HG02642 (cell line): ENCODE measurements around the gene BACH2.
"Not testable (repeated sequence)": the region's sequence is repeated elsewhere in the genome, so short reads cannot be mapped to it uniquely, and the experiment has no call there.

Source experiments
- ATAC-seq: cut with Tn5 transposase; IDR thresholded peaks from one replicate; pipeline ENCODE4 v1.9.1; 2021; ENCODE audit warnings: mild to moderate bottlenecking; ENCODE audit not compliant: unreplicated experiment, poor library complexity

BACH2 gene

GRCh38 chr6:89936177-89936576, 360.5 kb downstream of the BACH2 start:
- no peak for ATAC-seq

- no peak for ATAC-seq
Observed at GRCh38 chr6:89934685-89935366, 361.8 kb downstream of the BACH2 start.

GRCh38 chr6:89932245-89932802, 364.3 kb downstream of the BACH2 start:
- ATAC-seq = no peak

- ATAC-seq = no peak
Observed at GRCh38 chr6:89930789-89931188, 365.9 kb downstream of the BACH2 start.

GRCh38 chr6:89928604-89929003, 368.0 kb downstream of the BACH2 start:
- ATAC-seq = no peak

GRCh38 chr6:89927791-89928550, 368.7 kb downstream of the BACH2 start:
- ATAC-seq = no peak

- no peak for ATAC-seq
Observed at GRCh38 chr6:89927264-89927663, 369.4 kb downstream of the BACH2 start.

GRCh38 chr6:89925826-89926225, 370.8 kb downstream of the BACH2 start:
- no peak for ATAC-seq

GRCh38 chr6:89924231-89924630, 372.4 kb downstream of the BACH2 start:
- no peak for ATAC-seq

GRCh38 chr6:89921691-89922090, 375.0 kb downstream of the BACH2 start:
- no peak for ATAC-seq

- ATAC-seq = no peak
Observed at GRCh38 chr6:89921197-89921596, 375.4 kb downstream of the BACH2 start.

- ATAC-seq = no peak
Observed at GRCh38 chr6:89917801-89918366, 378.8 kb downstream of the BACH2 start.

- ATAC-seq = no peak
Observed at GRCh38 chr6:89917216-89917615, 379.4 kb downstream of the BACH2 start.

GRCh38 chr6:89916136-89916920, 380.3 kb downstream of the BACH2 start:
- no peak for ATAC-seq

GRCh38 chr6:89910902-89911240, 385.8 kb downstream of the BACH2 start:
- ATAC-seq = no peak

GRCh38 chr6:89910001-89910901, 386.4 kb downstream of the BACH2 start:
- not testable (repeated sequence) for ATAC-seq

GRCh38 chr6:89895276-89895874, 401.3 kb downstream of the BACH2 start:
- no peak for ATAC-seq

GRCh38 chr6:89894169-89894568, 402.5 kb downstream of the BACH2 start, which contains the start of gene GJA10:
Gene GJA10 (plus strand): TSS chr6:89894469. CDS start chr6:89894469, 0 bp downstream.
- no peak for ATAC-seq

- ATAC-seq = not testable (repeated sequence)
Observed at GRCh38 chr6:89892577-89892976, 404.1 kb downstream of the BACH2 start.
